PFSK-1 (cell line): ENCODE results near the gene CFAP77.

Experiments used
- FOXP2 ChIP-seq: optimal IDR thresholded peaks from 2 replicates; pipeline ENCODE3; 2011; ENCODE audit warnings: borderline replicate concordance, control low read depth, inconsistent platforms; ENCODE audit not compliant: insufficient read depth; ENCODE audit errors: extremely low read length, extremely low read depth
- POLR2AphosphoS5 ChIP-seq: IDR thresholded peaks from 2 replicates; pipeline ENCODE4 v1.6.1; 2012; ENCODE audit warnings: low read depth, mild to moderate bottlenecking, control low read depth, low read length, moderate library complexity
- SIN3A ChIP-seq: IDR thresholded peaks from 2 replicates; pipeline ENCODE4 v1.6.1; 2012; ENCODE audit warnings: mild to moderate bottlenecking, low read length, moderate library complexity, borderline replicate concordance; ENCODE audit not compliant: insufficient read depth
- TAF1 ChIP-seq: IDR thresholded peaks from 2 replicates; pipeline ENCODE4 v1.6.1; 2012; ENCODE audit warnings: low read length, control low read depth, borderline replicate concordance; ENCODE audit not compliant: insufficient read depth
- TF ChIP-seq, protein P1 (sequence below), 2 experiments: IDR thresholded peaks; 2 replicates each; pipeline versions ENCODE4 v1.6.1 to v1.8.0; 2011 to 2012; ENCODE audit warnings: low read depth in 2 of 2, low read length in 2 of 2, control low read depth in 1 of 2, inconsistent platforms in 1 of 2, mild to moderate bottlenecking in 1 of 2, moderate library complexity in 1 of 2; ENCODE audit not compliant: insufficient read depth in 1 of 2

The CFAP77 gene

DNA sequence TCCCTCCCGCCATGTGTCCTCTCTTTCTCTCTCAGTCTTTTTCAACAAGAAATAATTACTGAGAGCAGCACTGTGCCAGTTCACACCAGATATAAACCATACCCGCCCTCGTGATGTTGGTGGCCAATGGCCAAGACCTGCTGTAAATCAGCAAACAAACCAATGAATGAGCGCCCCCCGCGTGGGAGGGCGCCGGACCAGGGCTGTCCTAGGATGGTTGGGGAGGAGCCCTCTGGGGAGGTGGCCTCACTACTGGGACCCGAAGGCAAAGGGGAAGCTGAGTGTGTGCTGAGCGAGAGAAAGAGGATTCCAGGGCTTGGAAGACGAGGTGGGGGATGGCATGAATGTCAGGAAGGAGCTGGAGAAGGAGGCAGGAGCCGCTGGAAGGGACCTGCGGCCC, 121.2 kb downstream of the CFAP77 start:
- no peak for TF ChIP-seq TAF1
- TF ChIP-seq SIN3A = no peak
- TF ChIP-seq, protein P1, sequence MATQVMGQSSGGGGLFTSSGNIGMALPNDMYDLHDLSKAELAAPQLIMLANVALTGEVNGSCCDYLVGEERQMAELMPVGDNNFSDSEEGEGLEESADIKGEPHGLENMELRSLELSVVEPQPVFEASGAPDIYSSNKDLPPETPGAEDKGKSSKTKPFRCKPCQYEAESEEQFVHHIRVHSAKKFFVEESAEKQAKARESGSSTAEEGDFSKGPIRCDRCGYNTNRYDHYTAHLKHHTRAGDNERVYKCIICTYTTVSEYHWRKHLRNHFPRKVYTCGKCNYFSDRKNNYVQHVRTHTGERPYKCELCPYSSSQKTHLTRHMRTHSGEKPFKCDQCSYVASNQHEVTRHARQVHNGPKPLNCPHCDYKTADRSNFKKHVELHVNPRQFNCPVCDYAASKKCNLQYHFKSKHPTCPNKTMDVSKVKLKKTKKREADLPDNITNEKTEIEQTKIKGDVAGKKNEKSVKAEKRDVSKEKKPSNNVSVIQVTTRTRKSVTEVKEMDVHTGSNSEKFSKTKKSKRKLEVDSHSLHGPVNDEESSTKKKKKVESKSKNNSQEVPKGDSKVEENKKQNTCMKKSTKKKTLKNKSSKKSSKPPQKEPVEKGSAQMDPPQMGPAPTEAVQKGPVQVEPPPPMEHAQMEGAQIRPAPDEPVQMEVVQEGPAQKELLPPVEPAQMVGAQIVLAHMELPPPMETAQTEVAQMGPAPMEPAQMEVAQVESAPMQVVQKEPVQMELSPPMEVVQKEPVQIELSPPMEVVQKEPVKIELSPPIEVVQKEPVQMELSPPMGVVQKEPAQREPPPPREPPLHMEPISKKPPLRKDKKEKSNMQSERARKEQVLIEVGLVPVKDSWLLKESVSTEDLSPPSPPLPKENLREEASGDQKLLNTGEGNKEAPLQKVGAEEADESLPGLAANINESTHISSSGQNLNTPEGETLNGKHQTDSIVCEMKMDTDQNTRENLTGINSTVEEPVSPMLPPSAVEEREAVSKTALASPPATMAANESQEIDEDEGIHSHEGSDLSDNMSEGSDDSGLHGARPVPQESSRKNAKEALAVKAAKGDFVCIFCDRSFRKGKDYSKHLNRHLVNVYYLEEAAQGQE (IDR thresholded peaks at IDR 0.05; ENCODE audit: insufficient read depth in 1 of 2, low read depth in 2 of 2, low read length in 2 of 2) = no peak

DNA sequence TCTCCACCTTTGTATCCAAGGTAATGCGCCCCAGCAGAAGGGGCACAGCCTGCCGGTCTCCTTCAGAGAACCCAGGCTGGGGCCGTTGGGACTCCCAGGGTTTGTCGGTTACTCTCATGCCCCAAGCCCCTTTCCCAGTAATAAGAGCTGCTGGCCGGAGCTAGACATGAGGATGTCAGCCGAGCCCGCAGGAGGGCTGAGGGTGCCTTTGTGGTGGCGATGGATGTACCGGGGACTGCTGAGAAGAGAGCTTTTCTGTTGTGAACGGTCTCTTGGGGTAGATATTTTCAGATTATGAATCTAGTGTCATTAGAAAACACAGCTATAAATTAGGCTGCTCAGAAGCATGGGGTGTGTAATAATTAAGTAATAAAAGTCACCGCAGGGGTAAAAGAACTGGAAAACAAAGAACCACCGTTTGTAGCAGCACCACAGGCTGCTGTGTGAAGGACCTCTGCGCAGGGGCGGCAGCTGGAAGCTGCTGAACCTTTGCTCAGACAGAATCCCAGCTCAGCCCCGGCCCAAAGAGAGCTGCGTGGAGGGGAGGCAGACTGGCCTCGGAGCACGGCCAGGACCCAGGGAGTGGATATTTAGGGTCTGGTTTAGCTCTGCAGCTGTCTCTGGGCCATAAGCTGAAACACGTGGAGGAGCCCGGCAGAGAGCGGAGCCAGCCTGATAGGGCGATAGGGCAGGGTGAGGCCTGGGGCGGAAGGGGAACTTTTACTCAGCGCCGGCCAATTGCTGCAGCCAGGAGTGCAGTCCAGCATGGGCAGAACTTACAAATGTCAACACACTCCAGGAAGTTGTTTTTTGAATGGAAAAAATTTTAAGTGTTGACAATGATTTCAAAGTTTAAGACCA, 121.9 kb downstream of the CFAP77 start:
- TF ChIP-seq SIN3A = no peak
- TF ChIP-seq TAF1 = no peak
- no peak for TF ChIP-seq FOXP2

DNA sequence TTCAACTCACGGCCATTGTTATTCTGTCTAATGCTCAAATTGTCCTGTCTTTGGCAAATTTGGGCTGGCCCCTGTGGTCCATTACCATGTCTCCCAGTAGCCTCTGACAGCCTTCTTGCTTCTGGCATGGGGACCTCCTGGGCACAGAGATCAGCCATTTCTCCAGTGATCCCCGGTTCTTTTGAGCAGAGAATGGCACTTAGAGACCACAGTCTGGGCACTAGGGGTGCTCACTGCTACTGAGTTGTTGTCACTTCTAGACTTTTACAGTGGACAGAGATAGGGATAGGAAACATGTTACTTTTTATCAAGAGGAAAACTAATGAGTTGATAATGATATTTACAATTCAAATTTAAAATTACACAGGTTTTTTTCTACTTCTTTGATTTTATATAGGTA, 124.8 kb downstream of the CFAP77 start:
- TF ChIP-seq SIN3A = no peak
- TF ChIP-seq, protein P1 (IDR thresholded peaks at IDR 0.05; ENCODE audit: insufficient read depth in 1 of 2, low read depth in 2 of 2, low read length in 2 of 2) = no peak
- no peak for TF ChIP-seq POLR2AphosphoS5
- no peak for TF ChIP-seq FOXP2

DNA sequence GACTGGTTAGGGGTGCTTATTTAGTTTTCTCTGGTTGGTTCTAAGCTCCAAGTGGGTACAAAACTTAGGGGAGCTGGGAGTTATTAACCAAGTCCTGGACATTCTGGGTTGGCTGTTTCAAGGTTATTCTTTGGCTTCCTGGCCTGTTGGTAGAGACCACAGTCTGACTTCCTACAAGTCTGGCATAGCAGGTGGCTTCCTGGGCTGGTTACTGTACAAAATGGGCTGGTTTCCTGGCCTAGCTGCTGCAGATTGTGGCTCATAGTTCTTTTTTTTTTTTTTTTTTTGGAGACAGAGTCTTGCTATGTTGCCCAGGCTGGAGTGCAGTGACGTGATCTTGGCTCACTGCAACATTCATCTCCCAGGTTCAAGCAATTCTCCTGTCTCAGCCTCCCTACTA, 126.1 kb downstream of the CFAP77 start:
- TF ChIP-seq SIN3A = no peak

DNA sequence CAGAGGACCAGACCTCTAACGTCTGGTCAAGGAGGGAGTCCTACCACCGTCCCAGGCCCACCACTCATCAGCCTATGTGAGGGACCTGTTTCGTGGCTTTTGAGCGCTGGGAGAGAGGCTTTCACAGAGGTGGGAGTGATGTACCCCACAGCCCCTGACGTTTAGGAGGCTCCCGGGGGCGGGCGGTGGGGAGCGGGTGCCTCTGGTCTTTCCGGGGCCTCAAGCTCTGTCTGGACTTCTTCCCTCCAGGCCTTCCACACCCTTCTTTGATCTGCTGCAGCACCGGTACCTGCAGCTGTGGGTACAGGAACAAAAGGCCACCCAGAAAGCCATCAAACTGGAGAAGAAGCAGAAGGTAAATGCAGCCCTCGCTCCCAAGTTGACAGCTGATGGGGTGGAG, 127.3 kb downstream of the CFAP77 start:
- TF ChIP-seq SIN3A (no peak), TAF1 (no peak), FOXP2 (no peak), POLR2AphosphoS5 (no peak)
- TF ChIP-seq, protein P1 (IDR thresholded peaks at IDR 0.05; ENCODE audit: insufficient read depth in 1 of 2, low read depth in 2 of 2, low read length in 2 of 2) = no peak

DNA sequence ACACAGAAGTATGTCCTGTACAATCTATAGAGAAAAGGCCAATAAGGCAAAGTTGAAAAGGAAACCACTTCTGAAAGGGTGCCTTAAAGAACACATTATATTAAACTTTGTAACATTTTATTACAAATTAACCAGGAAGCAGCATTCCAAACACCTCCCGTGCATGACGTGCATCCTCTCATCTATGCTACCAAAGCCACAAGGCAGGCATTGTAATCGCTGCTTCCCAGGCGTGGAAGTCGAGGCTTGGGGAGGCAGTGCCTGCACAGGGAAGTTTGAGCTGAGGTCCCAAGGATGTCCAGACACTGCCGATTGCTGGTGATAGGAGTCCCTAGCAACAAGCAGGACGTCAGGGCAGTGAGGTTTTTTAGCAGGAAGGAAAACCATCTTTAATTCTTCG, 128.1 kb downstream of the CFAP77 start:
- TF ChIP-seq, protein P1 (IDR thresholded peaks at IDR 0.05; ENCODE audit: insufficient read depth in 1 of 2, low read depth in 2 of 2, low read length in 2 of 2) = no peak
- TF ChIP-seq TAF1 = no peak
- TF ChIP-seq SIN3A = no peak
- TF ChIP-seq FOXP2 = no peak
